A549 (cell line): ENCODE results near the gene SUPT20H. TPM values are rescaled to one million over a fixed set of nuclear protein-coding genes. Genes with fewer than 3 reads are reported as not detected.

Experiments
- ATAC-seq, 2 experiments: fragments of 200-7000 bp in 1 of 2; fragments of >200 bp in 1 of 2; cut with Nextera tagmentation in 1 of 2; cut with Tn5 transposase in 1 of 2; 3 replicates each; pipeline versions ENCODE4 v1.8.0 to v1.9.1; 2018 to 2020; ENCODE audit warnings: mild to moderate bottlenecking in 1 of 2, moderate library complexity in 1 of 2
- CTCF ChIA-PET: fragments of 300-600 bp; sonication (Branson Sonifier 250); formaldehyde crosslinking; extraction: SDS; loops from one replicate; lab custom pipeline; 2021; ENCODE audit warnings: antibody characterized with exemption, inconsistent platforms; lab: Yijun Ruan, JAX
- POLR2A ChIA-PET: fragments of 350-600 bp; formaldehyde crosslinking; extraction: SDS; loops from one replicate; lab custom pipeline; 2021; ENCODE audit warnings: antibody characterized with exemption, inconsistent platforms; lab: Yijun Ruan, JAX
- DNase-seq, 2 experiments: peaks; one replicate each; pipeline versions ENCODE4 v3.0.0 to v3.0.0-alpha.2; 2011 to 2016; ENCODE audit warnings: low read depth in 1 of 2, low spot score in 1 of 2
- FAIRE-seq: peaks from 2 replicates; lab custom pipeline; 2011; peaks lifted over from hg19 to GRCh38; lab: Jason Lieb, UNC
- H3K27ac ChIP-seq, 2 experiments: fragments of >200 bp; sonication (Bioruptor Twin); formaldehyde crosslinking; 3 replicates each; pipeline ENCODE4 v1.5.1; 2016 to 2017
- H3K4me1 ChIP-seq: fragments of >200 bp; sonication (Bioruptor Twin); formaldehyde crosslinking; 3 replicates; pipeline ENCODE4 v1.6.1; 2016
- H3K4me2 ChIP-seq: fragments of >200 bp; sonication (Bioruptor Twin); formaldehyde crosslinking; 3 replicates; pipeline ENCODE4 v1.6.1; 2016
- H3K4me3 ChIP-seq: fragments of >200 bp; sonication (Bioruptor Twin); formaldehyde crosslinking; 3 replicates; pipeline ENCODE4 v1.5.1; 2016
- H3K9me3 ChIP-seq: fragments of >200 bp; sonication (Bioruptor Twin); formaldehyde crosslinking; 3 replicates; pipeline ENCODE4 v1.6.1; 2016
- BCL3 ChIP-seq: fragments of >200 bp; sonication (Bioruptor Twin); formaldehyde crosslinking; IDR thresholded peaks from 3 replicates; pipeline ENCODE4 v1.6.1; 2016
- CBX8 ChIP-seq: fragments of 200-600 bp; sonication (generic); IDR thresholded peaks from 2 replicates; pipeline ENCODE4 v1.6.1; 2016
- CEBPB ChIP-seq, 2 experiments: fragments of >200 bp in 1 of 2; sonication (Bioruptor Twin) in 1 of 2; formaldehyde crosslinking in 1 of 2; IDR thresholded peaks; 2 replicates each; pipeline ENCODE4 v1.6.1; 2012 to 2016
- CHD2 ChIP-seq: fragments of 150-350 bp; IDR thresholded peaks from 2 replicates; pipeline ENCODE4 v1.6.1; 2014; ENCODE audit warnings: low read length; ENCODE audit not compliant: partially characterized antibody
- EHMT2 ChIP-seq: fragments of 200-600 bp; sonication (generic); IDR thresholded peaks from 2 replicates; pipeline ENCODE4 v1.6.1; 2016; ENCODE audit warnings: antibody characterized with exemption, low read depth, mild to moderate bottlenecking, moderate library complexity
- EP300 ChIP-seq, 2 experiments: fragments of >200 bp; sonication (Bioruptor Twin); formaldehyde crosslinking; IDR thresholded peaks; 2 replicates in 1 of 2; 3 replicates in 1 of 2; pipeline ENCODE4 v1.6.1; 2016 to 2017
- FOSB ChIP-seq: fragments of 250-450 bp; sonication (Bioruptor Pico); IDR thresholded peaks from 2 replicates; pipeline ENCODE4 v1.5.0; 2020; ENCODE audit warnings: mild to moderate bottlenecking, moderate library complexity
- FOSL2 ChIP-seq, 2 experiments: fragments of 450-650 bp in 1 of 2; fragments of >200 bp in 1 of 2; sonication (Bioruptor Twin) in 1 of 2; formaldehyde crosslinking; IDR thresholded peaks; 2 replicates each; pipeline versions ENCODE4 v1.5.0 to v1.6.1; 2016 to 2020; ENCODE audit warnings: mild to moderate bottlenecking in 1 of 2, moderate library complexity in 1 of 2
- GATA3 ChIP-seq: IDR thresholded peaks from 2 replicates; pipeline ENCODE4 v1.6.1; 2012; ENCODE audit warnings: borderline replicate concordance
- HDAC2 ChIP-seq: fragments of 200-600 bp; sonication (generic); IDR thresholded peaks from 2 replicates; pipeline ENCODE4 v1.6.1; 2016
- HES2 ChIP-seq: fragments of >200 bp; sonication (Bioruptor Twin); formaldehyde crosslinking; IDR thresholded peaks from 2 replicates; pipeline ENCODE4 v1.6.1; 2016
- HMGXB4 ChIP-seq: fragments of 250-450 bp; sonication (Bioruptor Pico); IDR thresholded peaks from 2 replicates; pipeline ENCODE4 v1.5.0; 2021; ENCODE audit warnings: mild to moderate bottlenecking, moderate library complexity, borderline replicate concordance
- KDM5A ChIP-seq: fragments of 200-600 bp; sonication (generic); IDR thresholded peaks from 2 replicates; pipeline ENCODE4 v1.6.1; 2016; ENCODE audit warnings: antibody characterized with exemption, mild to moderate bottlenecking
- MAFK ChIP-seq: fragments of 450-650 bp; IDR thresholded peaks from 2 replicates; pipeline ENCODE4 v1.6.1; 2014; ENCODE audit not compliant: partially characterized antibody
- MAZ ChIP-seq: fragments of 150-350 bp; IDR thresholded peaks from 2 replicates; pipeline ENCODE4 v1.6.1; 2014; ENCODE audit warnings: antibody characterized with exemption, low read depth, low read length, borderline replicate concordance
- NR3C1 ChIP-seq: fragments of >200 bp; sonication (Bioruptor Twin); formaldehyde crosslinking; IDR thresholded peaks from 3 replicates; pipeline ENCODE4 v1.6.1; 2017
- PHF8 ChIP-seq: fragments of 200-600 bp; sonication (generic); IDR thresholded peaks from 2 replicates; pipeline ENCODE4 v1.6.1; 2016; ENCODE audit warnings: low read depth, mild to moderate bottlenecking, antibody characterized with exemption, moderate library complexity, borderline replicate concordance
- POLR2A ChIP-seq: IDR thresholded peaks from 2 replicates; pipeline ENCODE4 v1.6.1; 2012; ENCODE audit warnings: mild to moderate bottlenecking, low read length
- RAD21 ChIP-seq, 2 experiments: fragments of >200 bp in 1 of 2; sonication (Bioruptor Twin) in 1 of 2; formaldehyde crosslinking in 1 of 2; IDR thresholded peaks in 1 of 2; conservative IDR thresholded peaks in 1 of 2; 2 replicates in 1 of 2; 3 replicates in 1 of 2; pipeline ENCODE4 v1.6.1; 2012 to 2018; ENCODE audit warnings: inconsistent platforms in 1 of 2
- REST ChIP-seq: fragments of 200-600 bp; sonication (generic); IDR thresholded peaks from 2 replicates; pipeline ENCODE4 v1.6.1; 2016; ENCODE audit warnings: antibody characterized with exemption, mild to moderate bottlenecking, moderate library complexity
- RFX5 ChIP-seq: fragments of 450-650 bp; IDR thresholded peaks from 2 replicates; pipeline ENCODE4 v1.7.1; 2014; ENCODE audit warnings: antibody characterized with exemption, mild to moderate bottlenecking, moderate library complexity
- SMC3 ChIP-seq: fragments of >200 bp; sonication (Bioruptor Twin); formaldehyde crosslinking; IDR thresholded peaks from 3 replicates; pipeline ENCODE4 v1.6.1; 2018; ENCODE audit warnings: inconsistent platforms
- TP53 ChIP-seq: fragments of 250-450 bp; sonication (Bioruptor Pico); IDR thresholded peaks from 2 replicates; pipeline ENCODE4 v1.5.0; 2021; ENCODE audit warnings: mild to moderate bottlenecking, moderate library complexity
- ZNF302 ChIP-seq: fragments of 250-450 bp; sonication (Bioruptor Pico); IDR thresholded peaks from 2 replicates; pipeline ENCODE4 v1.9.0; 2021; ENCODE audit warnings: inconsistent platforms, mild to moderate bottlenecking, moderate library complexity
- ZSCAN20 ChIP-seq: fragments of 250-450 bp; sonication (Bioruptor Pico); IDR thresholded peaks from 2 replicates; pipeline ENCODE4 v1.8.0; 2022; ENCODE audit warnings: mild to moderate bottlenecking, moderate library complexity
- WGBS: methylation state at CpG from one replicate; pipeline ENCODE4 v1.1.6; 2017; ENCODE audit errors: missing lambda C conversion rate; 5-methylcytosine and 5-hydroxymethylcytosine counted together
- polyA plus RNA-seq, 4 experiments: library from polyadenylated mRNA; depleted of rRNA in 3 of 4; stranded (reverse); fragments of >200 nt; fragmentation: RNase III in 1 of 4; extraction: RNeasy Plus Mini Kit Qiagen cat#74134 plus additional on column Dnase treatment in 1 of 4; gene quantifications; 2 replicates in 3 of 4; 3 replicates in 1 of 4; pipeline ENCODE4 v1.2.3, GENCODE V29; 2011 to 2017
- TF ChIP-seq, protein P1 (sequence below): IDR thresholded peaks from 2 replicates; pipeline ENCODE4 v1.6.1; 2012; ENCODE audit warnings: low read depth, borderline replicate concordance

SUPT20H gene
- polyA plus RNA-seq, 2 of the 4 experiments (the other 2 are of a cell fraction) = 26.2 to 50.9 TPM

- ChIA-PET POLR2A (no interaction called here), CTCF (no interaction called here)
- ATAC-seq (no peak), FAIRE-seq (no peak), DNase-seq (no peak)
- no peaks in the 10 kb centered on the region for H3K9me3 ChIP-seq
- no peak overlapping the region for H3K4me3 ChIP-seq
- no peak overlapping the region for H3K27ac ChIP-seq
- H3K4me1 ChIP-seq = no peaks in the 10 kb centered on the region
- TF ChIP-seq FOSL2 (IDR thresholded peaks at IDR 0.05) (no peak), FOSL2 (CRISPR knock-in tag; IDR thresholded peaks at IDR 0.05) (no peak), MAFK (no peak), KDM5A (no peak), EHMT2 (no peak), REST (no peak), FOSB (CRISPR knock-in tag) (no peak), RFX5 (no peak), TP53 (no peak), EP300 (IDR thresholded peaks at IDR 0.05) (no peak)
- no peak overlapping the region for H3K4me2 ChIP-seq
- WGBS = 93% methylated on average over 1 of the region's 1 CpG
Measured at GRCh38 chr13:37014609-37015008, 44.9 kb downstream of the SUPT20H start.

GRCh38 chr13:37011788-37012187, 47.7 kb downstream of the SUPT20H start:
- Histone ChIP-seq H3K4me1 (no peaks in the 10 kb centered on the region), H3K4me3 (no peak overlapping the region), H3K4me2 (no peak overlapping the region), H3K9me3 (no peaks in the 10 kb centered on the region), H3K27ac (no peak overlapping the region)
- FAIRE-seq = no peak
- no peak for ATAC-seq
- ChIA-PET CTCF (no interaction called here), POLR2A (interaction anchor here (1.1 kb wide), 1 partner anchor 12 kb away, joined by 4 read pairs; the partner anchor contains the start of gene EXOSC8)
- no peak for DNase-seq
- WGBS = 92% methylated on average over 2 of the region's 2 CpGs
- TF ChIP-seq, protein P1, sequence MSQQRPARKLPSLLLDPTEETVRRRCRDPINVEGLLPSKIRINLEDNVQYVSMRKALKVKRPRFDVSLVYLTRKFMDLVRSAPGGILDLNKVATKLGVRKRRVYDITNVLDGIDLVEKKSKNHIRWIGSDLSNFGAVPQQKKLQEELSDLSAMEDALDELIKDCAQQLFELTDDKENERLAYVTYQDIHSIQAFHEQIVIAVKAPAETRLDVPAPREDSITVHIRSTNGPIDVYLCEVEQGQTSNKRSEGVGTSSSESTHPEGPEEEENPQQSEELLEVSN = no peak
- TF ChIP-seq POLR2A = no peak
- TF ChIP-seq ZSCAN20 = no peak
- no peak for TF ChIP-seq MAFK
- no peak for TF ChIP-seq CHD2
- no peak for TF ChIP-seq ZNF302 (CRISPR knock-in tag)
- TF ChIP-seq FOSB (CRISPR knock-in tag) = no peak
- TF ChIP-seq HES2 = no peak
- no peak for TF ChIP-seq NR3C1
- TF ChIP-seq RFX5 = no peak
- no peak for TF ChIP-seq CBX8
- TF ChIP-seq HMGXB4 (CRISPR knock-in tag) = no peak
- TF ChIP-seq HDAC2 = no peak
- TF ChIP-seq MAZ = no peak
- no peak for TF ChIP-seq RAD21 (conservative IDR thresholded peaks at IDR 0.05 in 1 of 2, IDR thresholded peaks at IDR 0.05 in 1 of 2)
- no peak for TF ChIP-seq PHF8
- TF ChIP-seq CEBPB (IDR thresholded peaks at IDR 0.05) = no peak
- TF ChIP-seq BCL3 = no peak
- TF ChIP-seq SMC3 = no peak
- TF ChIP-seq GATA3 = no peak
